ENCODE results near the gene ADGRD1. TPM values are rescaled to one million over a fixed set of nuclear protein-coding genes. Genes with fewer than 3 reads are reported as not detected.

Gene ADGRD1
- total and polyA plus RNA-seq, 2 of the 8 experiments (the other 6 are each of a cell fraction or from before 2014, with no cell fraction given) = 0.36 to 0.48 TPM

GRCh38 chr12:131055093-131055465, 101.4 kb downstream of the ADGRD1 start:
- no peak overlapping the region for H3K4me3 ChIP-seq (ENCODE audit: extremely low read depth in 1 of 4, insufficient read depth in 2 of 4, low read depth in 3 of 4, low read length in 4 of 4)
- H2BK12ac ChIP-seq (ENCODE audit: low read depth, low read length) = no peak overlapping the region
- no peak overlapping the region for H2BK5ac ChIP-seq (ENCODE audit: low read depth, low read length)
- no peaks in the 10 kb centered on the region for H3K9me3 ChIP-seq (ENCODE audit: insufficient read depth in 2 of 2, low read depth in 1 of 2, low read length in 1 of 2)
- H2AK5ac ChIP-seq (ENCODE audit: low read depth, low read length) = no peak overlapping the region
- no peak overlapping the region for H3K4me2 ChIP-seq (ENCODE audit: insufficient read depth in 1 of 2, low read depth in 2 of 2, low read length in 2 of 2)
- no peak overlapping the region for H4K91ac ChIP-seq (replicated peaks; ENCODE audit: insufficient read length, low read length)
- H2BK120ac ChIP-seq (replicated peaks; ENCODE audit: low read depth, low read length) = no peak overlapping the region
- H3K79me2 ChIP-seq (ENCODE audit: control insufficient read depth in 1 of 2, insufficient read depth in 2 of 2, low read length in 2 of 2) = no peaks in the 10 kb centered on the region
- no peak overlapping the region for H3K4ac ChIP-seq (replicated peaks; ENCODE audit: insufficient read length, low read depth, low read length)
- no peak overlapping the region for H2AFZ ChIP-seq (ENCODE audit: low read length)
- FAIRE-seq (no peak), DNase-seq (ENCODE audit: low read depth in 1 of 2, low spot score in 2 of 2) (no peak)
- ChIA-PET POLR2A (ENCODE audit: partially characterized antibody) (no interaction called here), CTCF (ENCODE audit: partially characterized antibody) (interaction anchor here (1.7 kb wide), 1 partner anchor 78 kb away, joined by 5 read pairs; no protein-coding TSS in a partner anchor)
- no peaks in the 10 kb centered on the region for H3K79me1 ChIP-seq (ENCODE audit: low read depth, low read length)
- no peak overlapping the region for H4K5ac ChIP-seq (ENCODE audit: insufficient read length, low read depth, low read length)
- no peaks in the 10 kb centered on the region for H3K23me2 ChIP-seq (ENCODE audit: low read depth, low read length)
- H3K36me3 ChIP-seq (ENCODE audit: control insufficient read depth in 2 of 4, insufficient read depth in 4 of 4, low read length in 3 of 4) = no peaks in the 10 kb centered on the region
- H4K20me1 ChIP-seq (replicated peaks in 1 of 2; ENCODE audit: control insufficient read depth in 1 of 2, insufficient read depth in 2 of 2, low read length in 2 of 2) = no peaks in the 10 kb centered on the region
- no peak overlapping the region for H3K23ac ChIP-seq (ENCODE audit: insufficient read length)
- H3K9ac ChIP-seq (replicated peaks in 1 of 4; ENCODE audit: extremely low read depth in 1 of 4, low read depth in 3 of 4, low read length in 3 of 4) = no peak overlapping the region
- H2BK15ac ChIP-seq (ENCODE audit: low read length) = no peak overlapping the region
- H3K56ac ChIP-seq (replicated peaks; ENCODE audit: insufficient read length, low read depth, low read length) = no peak overlapping the region
- no peak overlapping the region for H3K18ac ChIP-seq (ENCODE audit: extremely low read depth, low read length)
- no peak overlapping the region for H2BK20ac ChIP-seq (ENCODE audit: low read length)
- 89 to 100% methylated on average over 1 to 9 of the region's 9 CpGs for WGBS, 2 experiments (ENCODE audit: extremely low coverage in 1 of 2, insufficient coverage in 1 of 2, insufficient read length in 1 of 2, insufficient replicate concordance in 2 of 2, low coverage in 1 of 2, low lambda C conversion rate in 2 of 2, missing lambda C conversion rate in 1 of 2)
- H3K4me1 ChIP-seq (replicated peaks in 1 of 4; ENCODE audit: control insufficient read depth in 3 of 4, insufficient read depth in 4 of 4, low read length in 3 of 4) = no peaks in the 10 kb centered on the region
- no peak for TF ChIP-seq NANOG (IDR thresholded peaks at IDR 0.05; ENCODE audit: insufficient read depth, low read depth, low read length, poor library complexity, severe bottlenecking)
- H3K27ac ChIP-seq (ENCODE audit: low read depth, low read length) = no peak overlapping the region
- H3K14ac ChIP-seq (ENCODE audit: insufficient read length) = no peak overlapping the region
- H3K27me3 ChIP-seq (replicated peaks in 1 of 4; ENCODE audit: control insufficient read depth in 3 of 4, extremely low read depth in 1 of 4, insufficient read depth in 3 of 4, low read length in 3 of 4) = no peaks in the 10 kb centered on the region
- H4K8ac ChIP-seq (ENCODE audit: extremely low read depth, insufficient read depth, low read length) = no peak overlapping the region

Measured in H1 (cell line).